ENCODE data around the gene FAM181A. TPM values are rescaled to one million over a fixed set of nuclear protein-coding genes. Genes with fewer than 3 reads are reported as not detected.

The FAM181A gene
- polyA plus RNA-seq, 1 donor (not counting 4 experiments of a cell fraction or from before 2014, with no cell fraction given), result 0.04 TPM

DNA sequence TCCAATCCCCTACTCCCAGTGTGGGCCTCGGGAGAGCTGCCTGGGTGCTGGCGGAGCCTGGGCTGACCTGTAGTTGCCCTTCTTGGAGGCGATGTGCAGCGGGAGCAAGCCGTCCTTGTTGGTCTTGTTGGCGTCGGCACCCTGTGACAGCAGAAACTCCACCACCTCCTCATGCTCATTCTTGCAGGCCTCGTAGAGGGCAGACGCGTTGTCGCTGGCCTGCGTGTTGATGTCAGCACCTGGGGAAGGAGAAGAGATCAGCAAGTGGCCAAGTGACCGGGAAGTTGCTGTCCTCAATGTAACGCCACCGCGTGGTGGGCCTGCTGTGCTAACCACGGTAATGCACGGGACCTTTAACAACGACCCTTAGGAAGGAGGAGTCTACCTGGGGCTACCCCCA lies 20.1 kb downstream of the FAM181A start:
- Histone ChIP-seq H4K20me1 (ENCODE audit: control insufficient read depth, extremely low read depth, insufficient read depth, low read length) (no peaks in the 10 kb centered on the region), H3K36me3 (ENCODE audit: control insufficient read depth in 2 of 2, extremely low read depth in 1 of 2, insufficient read depth in 2 of 2, low read length in 2 of 2) (no peaks in the 10 kb centered on the region), H3K4me1 (ENCODE audit: control insufficient read depth, extremely low read depth, insufficient read depth, low read length) (peaks cover 12% of the 10 kb centered on the region), H3K9me1 (ENCODE audit: control insufficient read depth, extremely low read depth, insufficient read depth, low read length) (no peaks in the 10 kb centered on the region), H3K4me2 (ENCODE audit: control insufficient read depth, extremely low read depth, insufficient read depth, low read depth, low read length) (no peak overlapping the region), H3K27me3 (ENCODE audit: control insufficient read depth, extremely low read depth, insufficient read depth, low read length) (no peaks in the 10 kb centered on the region), H3K9me3 (ENCODE audit: control insufficient read depth, low read depth, low read length) (no peaks in the 10 kb centered on the region), H2AFZ (ENCODE audit: control insufficient read depth, low read length) (no peak overlapping the region), H3K4me3 (ENCODE audit: control insufficient read depth in 2 of 3, extremely low read depth in 1 of 3, insufficient read depth in 2 of 3, low read depth in 1 of 3, low read length in 3 of 3) (no peak overlapping the region), H3K79me2 (ENCODE audit: control insufficient read depth, insufficient read depth, low read length) (no peaks in the 10 kb centered on the region), H3K27ac (ENCODE audit: control insufficient read depth, insufficient read depth, low read length) (no peak overlapping the region), H3K9ac (ENCODE audit: control insufficient read depth, extremely low read depth, insufficient read depth, low read length) (no peak overlapping the region)
- FAIRE-seq (no peak), DNase-seq (ENCODE audit: low read depth, low spot score) (no peak)
- dilution Hi-C loops (cut with MboI; ENCODE audit: extremely low pct_ligation_motif_present, low sequenced_read_pairs), result no loop called here
- TF ChIP-seq, protein P1, sequence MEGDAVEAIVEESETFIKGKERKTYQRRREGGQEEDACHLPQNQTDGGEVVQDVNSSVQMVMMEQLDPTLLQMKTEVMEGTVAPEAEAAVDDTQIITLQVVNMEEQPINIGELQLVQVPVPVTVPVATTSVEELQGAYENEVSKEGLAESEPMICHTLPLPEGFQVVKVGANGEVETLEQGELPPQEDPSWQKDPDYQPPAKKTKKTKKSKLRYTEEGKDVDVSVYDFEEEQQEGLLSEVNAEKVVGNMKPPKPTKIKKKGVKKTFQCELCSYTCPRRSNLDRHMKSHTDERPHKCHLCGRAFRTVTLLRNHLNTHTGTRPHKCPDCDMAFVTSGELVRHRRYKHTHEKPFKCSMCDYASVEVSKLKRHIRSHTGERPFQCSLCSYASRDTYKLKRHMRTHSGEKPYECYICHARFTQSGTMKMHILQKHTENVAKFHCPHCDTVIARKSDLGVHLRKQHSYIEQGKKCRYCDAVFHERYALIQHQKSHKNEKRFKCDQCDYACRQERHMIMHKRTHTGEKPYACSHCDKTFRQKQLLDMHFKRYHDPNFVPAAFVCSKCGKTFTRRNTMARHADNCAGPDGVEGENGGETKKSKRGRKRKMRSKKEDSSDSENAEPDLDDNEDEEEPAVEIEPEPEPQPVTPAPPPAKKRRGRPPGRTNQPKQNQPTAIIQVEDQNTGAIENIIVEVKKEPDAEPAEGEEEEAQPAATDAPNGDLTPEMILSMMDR (optimal IDR thresholded peaks at IDR 0.05 in 1 of 3, IDR thresholded peaks at IDR 0.05 in 1 of 3, conservative IDR thresholded peaks at IDR 0.05 in 1 of 3; ENCODE audit: extremely low read depth in 1 of 3, insufficient read depth in 2 of 3, low read length in 3 of 3), result no peak
- no peak for TF ChIP-seq EZH2 (IDR thresholded peaks at IDR 0.05; ENCODE audit: low read length)

DNA sequence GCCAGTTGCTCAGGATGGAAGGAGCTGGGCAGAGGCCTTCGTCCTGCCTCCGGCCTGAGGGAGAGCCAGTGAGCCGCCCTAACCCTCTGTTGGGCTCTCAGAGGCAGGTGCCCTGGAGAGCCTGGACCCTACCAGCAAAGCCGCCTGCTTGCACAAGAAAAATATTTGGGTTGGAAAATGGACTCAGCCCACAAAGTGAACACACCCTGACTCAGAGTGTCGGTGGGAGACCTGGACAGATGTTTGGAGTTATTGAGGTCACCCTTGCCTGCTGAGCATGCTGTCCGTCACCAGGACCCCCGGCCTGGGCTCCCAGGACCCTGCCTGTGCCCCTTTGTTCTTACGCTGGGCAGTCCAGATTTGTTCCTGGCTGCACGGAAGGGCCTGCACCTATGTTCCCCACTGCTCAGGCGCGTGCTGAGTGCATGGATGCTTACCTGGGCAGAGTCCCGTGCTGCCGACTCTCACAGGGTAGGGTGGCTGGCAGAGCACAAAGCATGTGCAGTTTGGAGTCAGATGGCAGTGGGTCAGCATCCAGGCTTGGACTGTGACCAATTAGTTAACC lies 22.4 kb downstream of the FAM181A start:
- no peak overlapping the region for H3K4me3 ChIP-seq (ENCODE audit: control insufficient read depth in 2 of 3, extremely low read depth in 1 of 3, insufficient read depth in 2 of 3, low read depth in 1 of 3, low read length in 3 of 3)
- H3K27me3 ChIP-seq (ENCODE audit: control insufficient read depth, extremely low read depth, insufficient read depth, low read length), result no peaks in the 10 kb centered on the region
- no peaks in the 10 kb centered on the region for H3K79me2 ChIP-seq (ENCODE audit: control insufficient read depth, insufficient read depth, low read length)
- H2AFZ ChIP-seq (ENCODE audit: control insufficient read depth, low read length), result no peak overlapping the region
- H4K20me1 ChIP-seq (ENCODE audit: control insufficient read depth, extremely low read depth, insufficient read depth, low read length), result no peaks in the 10 kb centered on the region
- no peaks in the 10 kb centered on the region for H3K36me3 ChIP-seq (ENCODE audit: control insufficient read depth in 2 of 2, extremely low read depth in 1 of 2, insufficient read depth in 2 of 2, low read length in 2 of 2)
- FAIRE-seq (no peak), DNase-seq (ENCODE audit: low read depth, low spot score) (no peak)
- no peak overlapping the region for H3K27ac ChIP-seq (ENCODE audit: control insufficient read depth, insufficient read depth, low read length)
- H3K4me1 ChIP-seq (ENCODE audit: control insufficient read depth, extremely low read depth, insufficient read depth, low read length), result peaks cover 12% of the 10 kb centered on the region
- no peak for TF ChIP-seq EZH2 (IDR thresholded peaks at IDR 0.05; ENCODE audit: low read length)
- TF ChIP-seq, protein P1 (optimal IDR thresholded peaks at IDR 0.05 in 1 of 3, IDR thresholded peaks at IDR 0.05 in 1 of 3, conservative IDR thresholded peaks at IDR 0.05 in 1 of 3; ENCODE audit: extremely low read depth in 1 of 3, insufficient read depth in 2 of 3, low read length in 3 of 3), result no peak
- no peaks in the 10 kb centered on the region for H3K9me3 ChIP-seq (ENCODE audit: control insufficient read depth, low read depth, low read length)
- H3K4me2 ChIP-seq (ENCODE audit: control insufficient read depth, extremely low read depth, insufficient read depth, low read depth, low read length), result no peak overlapping the region
- dilution Hi-C loops (cut with MboI; ENCODE audit: extremely low pct_ligation_motif_present, low sequenced_read_pairs), result no loop called here
- no peak overlapping the region for H3K9ac ChIP-seq (ENCODE audit: control insufficient read depth, extremely low read depth, insufficient read depth, low read length)
- no peaks in the 10 kb centered on the region for H3K9me1 ChIP-seq (ENCODE audit: control insufficient read depth, extremely low read depth, insufficient read depth, low read length)

Measured in keratinocyte (primary cell).